Fibroblast of the aortic adventitia (primary cell): ENCODE data around the gene FAM209A. TPM values are rescaled to one million over a fixed set of nuclear protein-coding genes. Genes with fewer than 3 reads are reported as not detected.

Experiments used
- DNase-seq: peaks from one replicate; pipeline ENCODE4 v3.0.0-alpha.2; 2010; ENCODE audit warnings: low read depth
- H3K4me3 ChIP-seq: 2 replicates; pipeline ENCODE4 v1.5.1; 2011; ENCODE audit warnings: low read depth, mild to moderate bottlenecking, control low read depth, low read length, moderate library complexity
- total RNA-seq: library from RNA; depleted of rRNA; stranded (reverse); fragments of >200 nt; gene quantifications from 2 replicates; pipeline ENCODE4 v1.2.3, GENCODE V29; 2012; ENCODE audit warnings: low replicate concordance
- TF ChIP-seq, protein P1 (sequence below): IDR thresholded peaks from 2 replicates; pipeline ENCODE4 v1.5.1; 2011; ENCODE audit warnings: mild to moderate bottlenecking, low read length, control low read depth, inconsistent platforms; ENCODE audit not compliant: insufficient read depth

FAM209A gene
- total RNA-seq, 1 donor = not detected

DNA sequence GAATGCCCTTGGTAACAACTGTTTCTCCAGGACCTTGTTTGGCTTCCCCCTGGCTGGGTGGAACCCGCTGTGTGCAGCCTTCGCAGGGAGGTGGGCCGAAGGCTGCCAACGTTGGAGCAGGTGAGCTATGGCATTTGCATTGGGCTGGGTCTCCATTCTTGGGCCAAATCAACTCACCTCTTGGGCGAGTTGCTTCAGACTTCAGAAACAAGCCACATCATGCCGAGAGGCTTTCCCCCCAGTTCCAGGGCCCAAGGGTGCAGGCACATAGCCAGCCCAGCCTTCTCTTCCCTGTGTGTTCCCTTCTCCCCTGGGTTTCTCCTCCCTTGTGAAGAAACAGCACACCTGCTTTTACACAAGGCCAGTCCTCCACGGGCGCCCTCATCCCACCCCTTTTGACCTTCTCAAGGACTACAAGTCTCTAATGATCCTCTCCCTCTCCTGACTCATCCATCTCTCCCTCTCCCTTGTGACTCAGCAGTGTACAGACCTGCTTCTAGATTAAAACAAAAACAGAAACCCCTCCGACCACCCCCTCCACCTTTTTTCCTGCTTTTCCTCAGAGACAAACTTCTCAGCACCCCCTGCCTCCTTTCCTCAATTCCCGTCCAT, 50.1 kb downstream of the FAM209A start:
- DNase-seq = no peak
- no peak overlapping the region for H3K4me3 ChIP-seq
- TF ChIP-seq, protein P1, sequence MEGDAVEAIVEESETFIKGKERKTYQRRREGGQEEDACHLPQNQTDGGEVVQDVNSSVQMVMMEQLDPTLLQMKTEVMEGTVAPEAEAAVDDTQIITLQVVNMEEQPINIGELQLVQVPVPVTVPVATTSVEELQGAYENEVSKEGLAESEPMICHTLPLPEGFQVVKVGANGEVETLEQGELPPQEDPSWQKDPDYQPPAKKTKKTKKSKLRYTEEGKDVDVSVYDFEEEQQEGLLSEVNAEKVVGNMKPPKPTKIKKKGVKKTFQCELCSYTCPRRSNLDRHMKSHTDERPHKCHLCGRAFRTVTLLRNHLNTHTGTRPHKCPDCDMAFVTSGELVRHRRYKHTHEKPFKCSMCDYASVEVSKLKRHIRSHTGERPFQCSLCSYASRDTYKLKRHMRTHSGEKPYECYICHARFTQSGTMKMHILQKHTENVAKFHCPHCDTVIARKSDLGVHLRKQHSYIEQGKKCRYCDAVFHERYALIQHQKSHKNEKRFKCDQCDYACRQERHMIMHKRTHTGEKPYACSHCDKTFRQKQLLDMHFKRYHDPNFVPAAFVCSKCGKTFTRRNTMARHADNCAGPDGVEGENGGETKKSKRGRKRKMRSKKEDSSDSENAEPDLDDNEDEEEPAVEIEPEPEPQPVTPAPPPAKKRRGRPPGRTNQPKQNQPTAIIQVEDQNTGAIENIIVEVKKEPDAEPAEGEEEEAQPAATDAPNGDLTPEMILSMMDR = no peak

DNA sequence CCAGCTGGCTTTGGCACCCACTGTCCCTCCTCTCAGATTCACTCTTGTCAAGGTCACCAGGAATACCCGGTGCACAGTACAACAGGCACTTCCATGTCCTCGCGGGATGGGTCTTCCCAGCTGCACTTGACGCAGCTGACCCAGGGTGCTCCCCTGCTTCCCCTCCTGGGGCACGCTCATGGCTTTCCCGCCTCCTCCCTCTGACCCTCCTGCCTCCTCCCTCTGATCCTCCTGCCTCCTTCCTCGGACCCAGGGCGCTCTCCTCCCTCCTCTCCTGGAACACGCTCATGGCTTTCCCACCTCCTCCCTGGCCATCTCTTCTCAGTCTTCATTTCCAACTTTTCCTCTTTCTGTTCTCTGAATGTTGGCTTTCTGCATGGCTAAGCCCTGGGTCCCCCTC, 50.6 kb downstream of the FAM209A start:
- TF ChIP-seq, protein P1 = no peak
- DNase-seq = no peak
- H3K4me3 ChIP-seq = no peak overlapping the region

Other genes starting within 250 kb of the FAM209A start
- 53.3 and 56.1 TPM in 2 replicates for gene FAM210B, start 165.8 kb upstream of the FAM209A start, total RNA-seq
- gene AURKA, start 132.5 kb upstream of the FAM209A start, total RNA-seq = 2.1 and 29.1 TPM in 2 replicates
- 36.1 and 49.6 TPM in 2 replicates for gene CSTF1, start 132.1 kb upstream of the FAM209A start, total RNA-seq
- gene CASS4, start 112.5 kb upstream of the FAM209A start, total RNA-seq = 0.09 and 0.49 TPM in 2 replicates
- 61.5 and 66.1 TPM in 2 replicates for gene RTF2, start 56.1 kb upstream of the FAM209A start, total RNA-seq
- not detected in 2 replicates for gene FAM209B, start 8.5 kb downstream of the FAM209A start, total RNA-seq
- 0.08 TPM in 1 of 2 replicates, not detected in the other for gene TFAP2C, start 104.6 kb downstream of the FAM209A start, total RNA-seq